SKM-1 treated with dmso at 0.1 percent for 144 hours (cell line): Measurements from ENCODE around the gene FBXW4.

Source experiments
- DNase-seq: peaks from one replicate; lab custom pipeline; 2025; ENCODE audit not compliant: unreplicated experiment; lab: John Stamatoyannopoulos, UW

Gene FBXW4

GRCh38 chr10:101587725-101588653 lies 107.0 kb downstream of the FBXW4 start, which contains the start of the genes DPCD and POLL:
TSS of gene DPCD (plus strand) at chr10:101588321. CDS start at chr10:101588337, 16 bp downstream.
TSS of gene POLL (minus strand) at chr10:101588257. CDS start at chr10:101587360, 897 bp downstream.
- DNase-seq, result peak; percentile 69

- DNase-seq, result no peak
Observed at GRCh38 chr10:101585841-101586240, 109.1 kb downstream of the FBXW4 start.

GRCh38 chr10:101580486-101581399 lies 114.2 kb downstream of the FBXW4 start:
- no peak for DNase-seq

- no peak for DNase-seq
Observed at GRCh38 chr10:101579516-101579870, 115.5 kb downstream of the FBXW4 start.

GRCh38 chr10:101578803-101579515 lies 116.0 kb downstream of the FBXW4 start:
- no peak for DNase-seq

GRCh38 chr10:101578192-101578591 lies 116.8 kb downstream of the FBXW4 start:
- DNase-seq, result no peak

GRCh38 chr10:101577121-101577871 lies 117.7 kb downstream of the FBXW4 start:
- no peak for DNase-seq

GRCh38 chr10:101576211-101576863 lies 118.6 kb downstream of the FBXW4 start:
- DNase-seq, result no peak

GRCh38 chr10:101575580-101576210 lies 119.3 kb downstream of the FBXW4 start:
- no peak for DNase-seq

- DNase-seq, result no peak
Observed at GRCh38 chr10:101575091-101575490, 119.9 kb downstream of the FBXW4 start.

GRCh38 chr10:101573885-101574753 lies 120.9 kb downstream of the FBXW4 start:
- no peak for DNase-seq

- no peak for DNase-seq
Observed at GRCh38 chr10:101572785-101573184, 122.2 kb downstream of the FBXW4 start.

GRCh38 chr10:101572126-101572525 lies 122.8 kb downstream of the FBXW4 start:
- DNase-seq, result no peak

- DNase-seq, result no peak
Observed at GRCh38 chr10:101571271-101571925, 123.6 kb downstream of the FBXW4 start.

- DNase-seq, result peak; percentile 58
Observed at GRCh38 chr10:101570428-101571270, 124.3 kb downstream of the FBXW4 start.

GRCh38 chr10:101569622-101570427 lies 125.1 kb downstream of the FBXW4 start:
- peak; percentile 58 for DNase-seq
